GM12878 (cell line): ENCODE data around the gene AK5. TPM values are rescaled to one million over a fixed set of nuclear protein-coding genes. Genes with fewer than 3 reads are reported as not detected.
A peak's percentile ranks its signal among the peaks of the same experiment; 100 is the strongest.

Experiments
- ATAC-seq: fragments of 200-7000 bp; cut with Tn5 transposase; 3 replicates; pipeline ENCODE4 v1.9.1; 2020; ENCODE audit warnings: mild to moderate bottlenecking, moderate library complexity
- BruUV-seq: library from RNA; stranded (reverse); fragments of 400-500 nt; replicated peaks from 2 replicates; lab custom pipeline; 2021; lab: Mats Ljungman, UMichigan
- CTCF ChIA-PET: fragments of 300-600 bp; sonication (Branson Sonifier 250); formaldehyde crosslinking; extraction: SDS; loops from one replicate; lab custom pipeline; 2021; ENCODE audit warnings: inconsistent platforms; lab: Yijun Ruan, JAX
- POLR2A ChIA-PET: fragments of 350-600 bp; formaldehyde crosslinking; extraction: SDS; loops from one replicate; lab custom pipeline; 2021; ENCODE audit warnings: inconsistent platforms; lab: Charles Lee
- RAD21 ChIA-PET: fragments of 300-600 bp; sonication (Branson Sonifier 250); formaldehyde crosslinking; loops from one replicate; lab custom pipeline; 2023; ENCODE audit warnings: antibody characterized with exemption; ENCODE audit not compliant: unreplicated experiment; lab: Charles Lee
- SMC1A ChIA-PET: fragments of 300-600 bp; sonication (Branson Sonifier 250); formaldehyde crosslinking; loops from one replicate; lab custom pipeline; 2023; ENCODE audit not compliant: unreplicated experiment, uncharacterized antibody; lab: Charles Lee
- DNase-seq: peaks from one replicate; pipeline ENCODE4 v3.0.0-alpha.2; 2011; ENCODE audit warnings: low read depth, low spot score
- FAIRE-seq: peaks from 3 replicates; lab custom pipeline; 2011; peaks lifted over from hg19 to GRCh38; lab: Jason Lieb, UNC
- H2AFZ ChIP-seq: 2 replicates; pipeline ENCODE4 v1.6.0; 2011; ENCODE audit warnings: low read depth, low read length, control low read depth; ENCODE audit not compliant: control insufficient read depth
- H3K27ac ChIP-seq: 2 replicates; pipeline ENCODE4 v1.5.1; 2011; ENCODE audit warnings: control low read depth; ENCODE audit not compliant: control insufficient read depth, insufficient read depth
- H3K27me3 ChIP-seq, 2 experiments: replicated peaks in 1 of 2; 2 replicates each; pipeline versions ENCODE4 v1.6.0 to v1.6.1; 2011; ENCODE audit warnings: low read length in 1 of 2; ENCODE audit not compliant: control insufficient read depth in 2 of 2, insufficient read depth in 2 of 2
- H3K36me3 ChIP-seq, 2 experiments: 2 replicates each; pipeline ENCODE4 v1.5.1; 2011; ENCODE audit warnings: low read length in 1 of 2; ENCODE audit not compliant: control insufficient read depth in 2 of 2, insufficient read depth in 2 of 2
- H3K4me1 ChIP-seq: 2 replicates; pipeline ENCODE4 v1.6.1; 2011; ENCODE audit warnings: mild to moderate bottlenecking, low read length, moderate library complexity, mixed read lengths; ENCODE audit not compliant: control insufficient read depth, insufficient read depth
- H3K4me2 ChIP-seq: 2 replicates; pipeline ENCODE4 v1.6.0; 2011; ENCODE audit warnings: control low read depth; ENCODE audit not compliant: control insufficient read depth, insufficient read depth
- H3K4me3 ChIP-seq: fragments of 200-600 bp; sonication (generic); 2 replicates; pipeline ENCODE4 v1.5.1; 2016
- H3K79me2 ChIP-seq: 2 replicates; pipeline ENCODE4 v1.6.0; 2011; ENCODE audit warnings: low read length; ENCODE audit not compliant: control insufficient read depth, insufficient read depth
- H3K9ac ChIP-seq: 2 replicates; pipeline ENCODE4 v1.8.0; 2011; ENCODE audit warnings: low read length, control low read depth, mixed read lengths; ENCODE audit not compliant: control insufficient read depth, insufficient read depth
- H3K9me3 ChIP-seq: replicated peaks from 3 replicates; pipeline ENCODE4 v1.5.1; 2011; ENCODE audit warnings: mild to moderate bottlenecking, low read length; ENCODE audit not compliant: control insufficient read depth, insufficient read depth
- H4K20me1 ChIP-seq: 2 replicates; pipeline ENCODE4 v1.6.0; 2011; ENCODE audit not compliant: control insufficient read depth, insufficient read depth
- CREB1 ChIP-seq: IDR thresholded peaks from 2 replicates; pipeline ENCODE4 v1.6.1; 2012; ENCODE audit warnings: low read depth, mild to moderate bottlenecking, inconsistent platforms
- EGR1 ChIP-seq, 2 experiments: IDR thresholded peaks; 1 replicate in 1 of 2; 2 replicates in 1 of 2; pipeline ENCODE4 v1.6.1; 2011 to 2012; ENCODE audit warnings: low read depth in 2 of 2, low read length in 2 of 2, borderline replicate concordance in 1 of 2, mild to moderate bottlenecking in 1 of 2, moderate library complexity in 1 of 2
- IRF3 ChIP-seq: fragments of 450-650 bp; IDR thresholded peaks from 2 replicates; pipeline ENCODE4 v1.6.1; 2014; ENCODE audit warnings: mild to moderate bottlenecking
- MEF2A ChIP-seq: IDR thresholded peaks from 2 replicates; pipeline ENCODE4 v1.6.1; 2011; ENCODE audit warnings: low read depth, mild to moderate bottlenecking, low read length, moderate library complexity; ENCODE audit not compliant: insufficient read depth
- PAX8 ChIP-seq: fragments of 450-650 bp; IDR thresholded peaks from 2 replicates; pipeline ENCODE4 v1.6.1; 2017; ENCODE audit warnings: mild to moderate bottlenecking, moderate library complexity
- SMAD1 ChIP-seq: fragments of 450-650 bp; IDR thresholded peaks from 2 replicates; pipeline ENCODE4 v1.6.1; 2018; ENCODE audit warnings: mild to moderate bottlenecking, low read depth; ENCODE audit not compliant: partially characterized antibody
- SMC3 ChIP-seq: IDR thresholded peaks from 2 replicates; pipeline ENCODE4 v1.6.1; 2011; ENCODE audit warnings: low read length, improper control_type of control experiment, borderline replicate concordance
- WRNIP1 ChIP-seq: IDR thresholded peaks from 2 replicates; pipeline ENCODE4 v1.6.1; 2011; ENCODE audit warnings: low read depth, low read length, improper control_type of control experiment, borderline replicate concordance
- WGBS: methylation state at CpG from one replicate; pipeline ENCODE4 v1.1.6; 2016; ENCODE audit warnings: low lambda C conversion rate; ENCODE audit not compliant: insufficient replicate concordance, insufficient coverage; ENCODE audit errors: missing lambda C conversion rate; 5-methylcytosine and 5-hydroxymethylcytosine counted together
- in situ Hi-C: fragments of 300-500 bp; cut with MboI; formaldehyde crosslinking; loops from 9 replicates; pipeline ENCODE4 v1.14.3; 2018; ENCODE audit warnings: mixed read lengths
- intact Hi-C: fragments of 100-400 bp; cut with micrococcal nuclease; formaldehyde crosslinking; loops from one replicate; pipeline ENCODE4 v1.14.2; 2022; ENCODE audit not compliant: unreplicated experiment
- polyA plus RNA-seq, 11 experiments: library from polyadenylated mRNA; depleted of rRNA in 4 of 11; unstranded in 6 of 11; stranded (reverse) in 5 of 11; fragments of >200 nt; fragmentation: Nextera tagmentation in 4 of 11; fragmentation: Illumina TruSeq in 1 of 11; extraction: Ambion mirVana in 4 of 11; extraction: Trizol in 1 of 11; gene quantifications; 1 replicate in 1 of 11; 2 replicates in 10 of 11; pipeline versions ENCODE4 v1.2.1 to v1.2.3, GENCODE V29; 2011 to 2016; ENCODE audit warnings: inconsistent platforms in 2 of 11, missing spikeins in 2 of 11, low read depth in 1 of 11
- total RNA-seq, 4 experiments: library from RNA; depleted of rRNA in 3 of 4; stranded (reverse); fragments of >200 nt in 3 of 4; fragmentation: Illumina TruSeq in 1 of 4; extraction: Trizol in 1 of 4; gene quantifications; 2 replicates each; pipeline versions ENCODE4 v1.2.1 to v1.2.3, GENCODE V29; 2013 to 2021
- TF ChIP-seq, protein P1 (sequence below): fragments of 450-650 bp; IDR thresholded peaks from 2 replicates; pipeline ENCODE4 v1.6.1; 2017; ENCODE audit warnings: low read depth, mild to moderate bottlenecking, moderate library complexity

AK5 gene
- total and polyA plus RNA-seq, 10 of the 15 experiments (the other 5 are each of a cell fraction or from before 2014, with no cell fraction given), result 0.08 to 0.33 TPM; not detected in 8

GRCh38 chr1:77303387-77303786, 21.6 kb downstream of the AK5 start:
- ATAC-seq (no peak), DNase-seq (no peak), FAIRE-seq (no peak)
- Histone ChIP-seq H3K4me2 (no peak overlapping the region), H3K4me1 (no peaks in the 10 kb centered on the region), H3K9ac (no peak overlapping the region), H3K79me2 (no peaks in the 10 kb centered on the region), H2AFZ (no peak overlapping the region), H3K36me3 (no peaks in the 10 kb centered on the region), H3K9me3 (no peaks in the 10 kb centered on the region), H4K20me1 (no peaks in the 10 kb centered on the region), H3K27me3 (no peaks in the 10 kb centered on the region), H3K4me3 (no peak overlapping the region), H3K27ac (no peak overlapping the region)
- in situ Hi-C loops (no loop called here), intact Hi-C loops (no loop called here)
- WGBS, result 26% methylated on average over 3 of the region's 3 CpGs
- TF ChIP-seq MEF2A, result no peak
- no peak for TF ChIP-seq WRNIP1
- TF ChIP-seq SMC3, result no peak
- no peak for TF ChIP-seq EGR1 (IDR thresholded peaks at IDR 0.05; ENCODE audit: borderline replicate concordance in 1 of 2, low read depth in 2 of 2, low read length in 2 of 2)
- TF ChIP-seq, protein P1, sequence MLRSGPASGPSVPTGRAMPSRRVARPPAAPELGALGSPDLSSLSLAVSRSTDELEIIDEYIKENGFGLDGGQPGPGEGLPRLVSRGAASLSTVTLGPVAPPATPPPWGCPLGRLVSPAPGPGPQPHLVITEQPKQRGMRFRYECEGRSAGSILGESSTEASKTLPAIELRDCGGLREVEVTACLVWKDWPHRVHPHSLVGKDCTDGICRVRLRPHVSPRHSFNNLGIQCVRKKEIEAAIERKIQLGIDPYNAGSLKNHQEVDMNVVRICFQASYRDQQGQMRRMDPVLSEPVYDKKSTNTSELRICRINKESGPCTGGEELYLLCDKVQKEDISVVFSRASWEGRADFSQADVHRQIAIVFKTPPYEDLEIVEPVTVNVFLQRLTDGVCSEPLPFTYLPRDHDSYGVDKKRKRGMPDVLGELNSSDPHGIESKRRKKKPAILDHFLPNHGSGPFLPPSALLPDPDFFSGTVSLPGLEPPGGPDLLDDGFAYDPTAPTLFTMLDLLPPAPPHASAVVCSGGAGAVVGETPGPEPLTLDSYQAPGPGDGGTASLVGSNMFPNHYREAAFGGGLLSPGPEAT, result no peak
- TF ChIP-seq CREB1, result peak; percentile 39; the same call in 1 of the 2 replicates
- no peak for TF ChIP-seq SMAD1
- no peak for TF ChIP-seq IRF3
- no peak for TF ChIP-seq PAX8
- ChIA-PET POLR2A (interaction anchor here (0.5 kb wide), 1 partner anchor 25 kb away, joined by 6 read pairs; no protein-coding TSS in a partner anchor), SMC1A (no interaction called here), RAD21 (no interaction called here), CTCF (no interaction called here)
- BruUV-seq, result no TSS peak
